Activated naive CD8-positive, alpha-beta T cell (primary cell): ENCODE results near the gene IMPA2.
"Not testable (repeated sequence)": the region's sequence is repeated elsewhere in the genome, so short reads cannot be mapped to it uniquely, and the experiment has no call there.

ENCODE experiments used
- H3K27ac Mint-ChIP-seq: one replicate; pipeline ENCODE4 v1.8.0; 2021; ENCODE audit warnings: mixed read lengths
- H3K27me3 Mint-ChIP-seq: one replicate; pipeline ENCODE4 v1.8.0; 2021; ENCODE audit warnings: mixed read lengths
- H3K36me3 Mint-ChIP-seq: one replicate; pipeline ENCODE4 v1.8.0; 2021; ENCODE audit warnings: mixed read lengths
- H3K4me1 Mint-ChIP-seq: one replicate; pipeline ENCODE4 v1.8.0; 2021; ENCODE audit warnings: low read depth, mixed read lengths
- H3K4me3 Mint-ChIP-seq: one replicate; pipeline ENCODE4 v1.8.0; 2021; ENCODE audit warnings: mild to moderate bottlenecking, mixed read lengths
- H3K9me3 Mint-ChIP-seq: one replicate; pipeline ENCODE4 v1.8.0; 2021; ENCODE audit warnings: low read depth, mixed read lengths

IMPA2 gene

GRCh38 chr18:12031846-12032245 lies 50.5 kb downstream of the IMPA2 start:
- H3K27me3 Mint-ChIP-seq: no peaks in the 10 kb centered on the region
- H3K9me3 Mint-ChIP-seq: no peaks in the 10 kb centered on the region
- peaks cover 3% of the 10 kb centered on the region for H3K36me3 Mint-ChIP-seq
- no peak overlapping the region for H3K27ac Mint-ChIP-seq
- no peak overlapping the region for H3K4me3 Mint-ChIP-seq
- H3K4me1 Mint-ChIP-seq: no peaks in the 10 kb centered on the region

- H3K4me3 Mint-ChIP-seq: no peak overlapping the region
- H3K4me1 Mint-ChIP-seq: no peaks in the 10 kb centered on the region
- H3K27me3 Mint-ChIP-seq: peaks cover 3% of the 10 kb centered on the region
- H3K27ac Mint-ChIP-seq: no peak overlapping the region
- peaks cover 3% of the 10 kb centered on the region for H3K36me3 Mint-ChIP-seq
- H3K9me3 Mint-ChIP-seq: no peaks in the 10 kb centered on the region
These were observed 51.7 kb downstream of the IMPA2 start for GRCh38 chr18:12032786-12033642.

GRCh38 chr18:12033643-12034025 lies 52.3 kb downstream of the IMPA2 start:
- H3K4me3 Mint-ChIP-seq: no peak overlapping the region
- peaks cover 3% of the 10 kb centered on the region for H3K27me3 Mint-ChIP-seq
- H3K36me3 Mint-ChIP-seq: peaks cover 3% of the 10 kb centered on the region
- H3K27ac Mint-ChIP-seq: no peak overlapping the region
- H3K9me3 Mint-ChIP-seq: no peaks in the 10 kb centered on the region
- H3K4me1 Mint-ChIP-seq: no peaks in the 10 kb centered on the region

- Mint-ChIP-seq H3K36me3 (peaks cover 3% of the 10 kb centered on the region), H3K4me3 (no peak overlapping the region), H3K9me3 (no peaks in the 10 kb centered on the region), H3K27me3 (peaks cover 3% of the 10 kb centered on the region), H3K27ac (no peak overlapping the region), H3K4me1 (no peaks in the 10 kb centered on the region)
These were observed 53.2 kb downstream of the IMPA2 start for GRCh38 chr18:12034241-12035100.

GRCh38 chr18:12035481-12035880 lies 54.2 kb downstream of the IMPA2 start:
- H3K27me3 Mint-ChIP-seq: peaks cover 3% of the 10 kb centered on the region
- no peak overlapping the region for H3K4me3 Mint-ChIP-seq
- H3K27ac Mint-ChIP-seq: no peak overlapping the region
- no peaks in the 10 kb centered on the region for H3K4me1 Mint-ChIP-seq
- peaks cover 3% of the 10 kb centered on the region for H3K36me3 Mint-ChIP-seq
- H3K9me3 Mint-ChIP-seq: no peaks in the 10 kb centered on the region

GRCh38 chr18:12036201-12036751 lies 55.0 kb downstream of the IMPA2 start:
- Mint-ChIP-seq H3K27me3 (peaks cover 3% of the 10 kb centered on the region), H3K36me3 (no peaks in the 10 kb centered on the region), H3K4me1 (no peaks in the 10 kb centered on the region), H3K9me3 (no peaks in the 10 kb centered on the region), H3K4me3 (no peak overlapping the region), H3K27ac (no peak overlapping the region)

GRCh38 chr18:12038082-12038638 lies 56.9 kb downstream of the IMPA2 start:
- Mint-ChIP-seq H3K27ac (no peak overlapping the region), H3K4me1 (no peaks in the 10 kb centered on the region), H3K27me3 (peaks cover 3% of the 10 kb centered on the region), H3K9me3 (no peaks in the 10 kb centered on the region), H3K36me3 (no peaks in the 10 kb centered on the region), H3K4me3 (peak overlapping the region; percentile 62)

GRCh38 chr18:12038639-12039539 lies 57.6 kb downstream of the IMPA2 start:
- H3K27ac Mint-ChIP-seq: no peak overlapping the region
- H3K36me3 Mint-ChIP-seq: no peaks in the 10 kb centered on the region
- peaks cover 3% of the 10 kb centered on the region for H3K27me3 Mint-ChIP-seq
- H3K4me3 Mint-ChIP-seq: peak overlapping the region; percentile 63
- H3K4me1 Mint-ChIP-seq: no peaks in the 10 kb centered on the region
- no peaks in the 10 kb centered on the region for H3K9me3 Mint-ChIP-seq

- not testable (repeated sequence) for H3K4me1 Mint-ChIP-seq, H3K36me3 Mint-ChIP-seq, H3K27ac Mint-ChIP-seq, H3K9me3 Mint-ChIP-seq, H3K27me3 Mint-ChIP-seq
- peak overlapping the region; percentile 53 for H3K4me3 Mint-ChIP-seq
These were observed 58.2 kb downstream of the IMPA2 start for GRCh38 chr18:12039540-12039930.

- no peaks in the 10 kb centered on the region for H3K36me3 Mint-ChIP-seq
- H3K4me3 Mint-ChIP-seq: no peak overlapping the region
- H3K27ac Mint-ChIP-seq: no peak overlapping the region
- peaks cover 3% of the 10 kb centered on the region for H3K27me3 Mint-ChIP-seq
- H3K9me3 Mint-ChIP-seq: no peaks in the 10 kb centered on the region
- H3K4me1 Mint-ChIP-seq: no peaks in the 10 kb centered on the region
These were observed 60.3 kb downstream of the IMPA2 start for GRCh38 chr18:12041561-12041960.

GRCh38 chr18:12043811-12044210 lies 62.5 kb downstream of the IMPA2 start:
- H3K36me3 Mint-ChIP-seq: no peaks in the 10 kb centered on the region
- no peaks in the 10 kb centered on the region for H3K9me3 Mint-ChIP-seq
- H3K4me3 Mint-ChIP-seq: no peak overlapping the region
- no peaks in the 10 kb centered on the region for H3K27me3 Mint-ChIP-seq
- no peak overlapping the region for H3K27ac Mint-ChIP-seq
- no peaks in the 10 kb centered on the region for H3K4me1 Mint-ChIP-seq

GRCh38 chr18:12044591-12044990 lies 63.3 kb downstream of the IMPA2 start:
- no peaks in the 10 kb centered on the region for H3K9me3 Mint-ChIP-seq
- H3K4me1 Mint-ChIP-seq: no peaks in the 10 kb centered on the region
- H3K27ac Mint-ChIP-seq: no peak overlapping the region
- H3K27me3 Mint-ChIP-seq: no peaks in the 10 kb centered on the region
- no peaks in the 10 kb centered on the region for H3K36me3 Mint-ChIP-seq
- H3K4me3 Mint-ChIP-seq: no peak overlapping the region

- no peaks in the 10 kb centered on the region for H3K9me3 Mint-ChIP-seq
- no peak overlapping the region for H3K4me3 Mint-ChIP-seq
- H3K36me3 Mint-ChIP-seq: no peaks in the 10 kb centered on the region
- H3K4me1 Mint-ChIP-seq: no peaks in the 10 kb centered on the region
- H3K27me3 Mint-ChIP-seq: no peaks in the 10 kb centered on the region
- H3K27ac Mint-ChIP-seq: no peak overlapping the region
These were observed 64.9 kb downstream of the IMPA2 start for GRCh38 chr18:12046046-12046750.
